Stimulated activated CD4-positive, alpha-beta T cell treated with anti-CD3 and anti-CD28 coated beads, Interleukin-12 subunit alpha, Interleukin-12 subunit beta, amount 100 ng/mL, for 24 hours (primary cell): ENCODE data around the gene MROH2A.
"Not testable (repeated sequence)": the region's sequence is repeated elsewhere in the genome, so short reads cannot be mapped to it uniquely, and the experiment has no call there.

Experiments used
- DNase-seq, 2 experiments: peaks; one replicate each; pipeline ENCODE4 v3.0.0-alpha.2; 2020; ENCODE audit warnings: low read depth in 2 of 2

Gene MROH2A, protein sequence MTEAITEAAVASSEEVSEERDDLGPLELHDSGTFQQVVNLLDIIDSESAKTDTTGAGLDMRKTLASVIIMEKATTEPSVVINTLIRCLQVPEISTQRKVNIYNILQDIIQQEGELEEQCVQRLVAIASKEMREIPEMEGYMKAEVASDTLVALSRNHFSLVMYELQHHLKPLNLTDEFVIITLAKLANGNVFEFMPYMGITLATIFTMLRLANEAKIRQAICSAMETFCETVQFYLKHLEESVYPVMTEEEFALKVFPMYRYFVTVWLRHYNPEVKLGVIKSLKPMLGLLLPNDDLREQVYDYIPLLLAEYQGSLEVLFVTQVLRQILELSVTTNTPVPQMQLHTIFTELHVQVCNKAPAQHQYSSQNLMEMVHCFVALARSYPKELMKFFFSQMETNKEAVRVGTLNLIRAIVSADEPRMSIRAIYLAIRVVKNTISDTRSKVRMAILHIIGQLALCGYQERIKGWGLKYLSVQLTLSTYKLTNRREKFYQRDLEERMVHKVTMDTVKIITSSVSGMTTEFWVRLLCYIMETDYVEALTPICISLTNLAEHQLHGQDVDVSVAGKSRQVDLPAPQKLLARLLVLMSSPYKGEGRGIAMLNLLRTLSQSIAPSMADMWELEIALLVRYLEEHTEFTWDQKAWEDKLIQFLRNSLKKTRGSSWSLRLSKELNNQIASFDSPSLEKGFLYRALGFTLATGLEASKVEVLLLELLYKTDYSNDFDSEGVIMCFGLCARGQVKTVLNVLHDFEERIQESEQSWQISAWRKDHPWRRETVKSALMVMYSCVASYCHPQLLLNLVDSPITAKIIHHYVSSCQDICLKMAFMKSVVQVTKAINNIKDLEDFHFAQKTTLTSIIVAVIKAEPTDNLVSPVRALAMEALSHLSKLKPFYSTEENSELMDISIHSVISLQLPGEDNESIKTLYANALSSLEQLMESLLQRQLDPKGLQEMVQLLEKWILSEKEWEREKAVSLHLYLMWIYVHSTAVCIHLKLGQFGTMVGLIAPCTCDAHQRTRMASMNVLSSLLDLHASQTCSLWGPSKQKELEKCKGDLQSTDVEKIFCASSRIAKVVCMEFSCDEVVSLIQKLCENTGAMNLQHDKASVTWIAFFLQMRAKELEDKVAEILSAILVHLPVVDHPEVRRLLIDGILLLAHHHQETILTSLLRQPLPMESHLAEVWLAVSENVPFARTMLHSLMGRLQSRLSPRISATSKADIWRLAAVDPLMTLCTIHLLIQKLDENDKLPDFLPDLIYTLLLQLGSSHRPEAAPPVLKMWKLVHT (N-terminal part only)

DNA sequence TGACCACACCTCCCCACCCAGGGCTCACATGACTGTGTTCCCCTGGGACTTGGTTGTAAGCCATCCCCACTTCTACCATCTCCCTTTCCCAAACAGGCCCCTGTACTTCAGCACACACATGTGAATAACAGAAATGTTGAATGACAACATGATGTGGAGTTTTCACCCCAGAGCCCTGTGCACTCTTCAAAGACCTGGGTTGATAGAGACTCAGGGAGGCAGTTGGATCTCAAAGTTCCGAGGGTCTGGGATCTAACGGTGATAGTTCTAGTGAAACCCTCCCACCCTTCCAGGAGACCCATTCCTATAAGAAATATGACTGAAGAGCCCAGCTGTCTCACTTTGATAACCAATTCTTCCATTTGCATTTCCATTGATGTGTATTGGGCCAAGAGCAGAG lies at the start of gene MROH2A:
Gene MROH2A (plus strand): TSS at position 301 of the 400 bp plus-strand sequence. CDS start 1,029 bp downstream, outside the sequence.
- DNase-seq, result no peak

DNA sequence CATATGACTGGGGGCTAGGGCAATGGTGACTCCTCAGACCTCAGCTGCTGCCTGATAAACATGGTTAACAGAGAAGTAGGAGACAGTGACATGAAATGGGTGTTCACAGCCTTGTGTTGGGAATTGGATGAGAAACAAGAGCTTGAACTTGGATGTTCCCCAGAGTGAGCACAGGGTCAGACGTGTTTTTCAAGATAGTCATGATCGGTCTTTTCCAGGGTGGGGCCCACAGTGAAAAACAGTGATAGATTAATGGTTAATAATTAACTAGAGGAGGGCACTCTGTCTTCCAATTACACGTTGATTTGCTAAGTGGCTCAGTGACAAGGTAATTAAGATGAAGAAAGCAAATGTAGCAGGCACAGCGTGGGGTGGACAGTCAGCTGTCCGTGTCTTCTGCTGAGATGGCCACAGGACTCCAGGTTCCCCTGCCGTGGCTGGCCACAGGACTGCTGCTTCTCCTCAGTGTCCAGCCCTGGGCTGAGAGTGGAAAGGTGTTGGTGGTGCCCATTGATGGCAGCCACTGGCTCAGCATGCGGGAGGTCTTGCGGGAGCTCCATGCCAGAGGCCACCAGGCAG lies 49.3 kb upstream of the MROH2A start, which contains the start of gene UGT1A3:
Gene UGT1A3 (plus strand): TSS at position 320 of the 579 bp plus-strand sequence. CDS start 85 bp downstream, at position 405.
- no peak for DNase-seq

DNA sequence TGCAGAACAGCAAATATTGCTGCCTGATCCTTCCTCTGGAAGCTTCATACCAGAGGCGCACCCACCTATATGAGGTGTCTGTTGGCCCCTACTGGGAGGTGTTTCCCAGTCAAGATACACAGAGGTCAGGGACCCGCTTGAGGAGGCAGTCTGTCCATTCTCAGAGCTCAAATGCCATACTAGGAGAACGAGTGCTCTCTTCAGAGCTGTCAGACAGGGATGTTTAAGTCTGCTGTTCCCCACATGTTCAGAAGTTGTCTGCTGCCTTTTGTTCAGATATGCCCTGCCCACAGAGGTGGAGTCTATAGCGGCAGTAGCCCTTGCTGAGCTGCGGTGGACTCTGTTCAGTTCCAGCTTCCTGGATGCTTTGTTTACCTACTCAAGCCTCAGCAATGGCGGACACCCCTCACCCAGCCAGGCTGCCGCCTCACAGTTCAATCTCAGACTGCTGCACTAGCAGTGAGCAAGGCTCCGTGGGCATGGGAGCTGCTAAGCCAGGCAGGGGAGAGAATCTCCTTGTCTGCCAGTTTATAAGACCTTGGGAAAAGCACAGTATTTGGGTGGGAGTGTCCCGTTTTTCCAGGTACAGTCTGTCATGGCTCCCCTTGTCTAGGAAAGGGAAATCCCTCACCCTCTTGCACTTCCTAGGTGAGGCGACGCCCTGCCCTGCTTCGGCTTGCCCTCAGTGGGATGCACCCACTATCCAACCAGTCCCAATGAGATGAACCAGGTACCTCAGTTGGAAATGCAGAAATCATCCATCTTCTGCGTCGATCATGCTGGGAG lies 41.1 kb upstream of the MROH2A start:
- DNase-seq, result not testable (repeated sequence)

DNA sequence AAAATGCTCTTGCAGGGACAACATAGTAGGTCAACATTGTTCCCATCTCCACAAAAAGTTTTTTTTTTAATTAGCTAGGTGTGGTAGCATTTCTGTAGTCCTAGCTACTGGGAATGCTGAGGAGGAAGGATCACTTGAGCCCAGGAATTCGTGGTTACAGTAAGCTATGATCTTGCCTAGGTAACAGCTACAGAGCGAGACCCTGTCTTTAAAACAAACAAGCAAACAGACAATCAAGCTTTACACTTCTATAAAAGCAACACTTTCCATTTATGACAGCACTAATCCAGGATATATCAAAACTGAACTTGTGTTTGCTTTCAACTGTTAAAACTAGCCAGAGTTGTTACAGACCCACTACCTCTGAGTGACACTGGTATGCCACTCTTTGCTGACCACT lies 37.3 kb upstream of the MROH2A start:
- no peak for DNase-seq

DNA sequence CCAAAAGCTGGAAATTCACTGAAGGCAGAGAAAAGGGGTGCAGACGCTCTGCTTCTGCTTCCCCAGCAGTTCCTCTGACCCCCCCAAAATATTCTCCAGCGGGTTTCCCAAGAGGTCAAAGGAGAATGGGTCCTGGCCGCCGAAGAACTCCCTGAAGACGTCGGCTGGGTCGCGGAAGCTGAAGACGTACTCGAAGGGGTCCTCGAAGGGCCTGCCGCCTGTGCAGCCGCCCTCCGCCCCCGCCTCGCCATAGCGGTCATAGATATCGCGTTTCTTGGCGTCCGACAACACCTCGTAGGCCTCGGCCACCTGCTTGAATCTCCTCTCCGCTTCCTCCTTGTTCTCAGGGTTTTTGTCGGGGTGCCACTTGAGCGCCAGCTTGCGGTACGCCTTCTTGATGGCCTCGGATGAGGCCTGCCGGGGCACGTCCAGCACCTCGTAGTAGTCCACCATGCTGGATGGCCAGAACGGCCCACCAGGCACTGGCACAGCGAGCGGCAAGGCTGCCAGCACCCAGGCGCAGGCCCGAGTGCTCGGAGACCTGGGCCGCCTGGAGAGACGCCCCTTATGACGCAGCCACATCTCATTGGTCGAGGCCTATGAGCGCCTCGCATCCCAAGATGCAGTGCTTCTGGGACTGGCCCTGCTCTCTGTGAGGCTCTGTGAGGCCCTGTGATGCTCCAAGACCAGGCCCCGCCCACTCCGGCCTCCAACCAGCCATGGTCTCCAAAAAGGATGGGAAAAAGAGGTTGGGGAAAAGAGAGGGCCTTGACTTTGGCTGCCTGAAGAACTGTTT lies 34.5 kb upstream of the MROH2A start:
- DNase-seq, result no peak

DNA sequence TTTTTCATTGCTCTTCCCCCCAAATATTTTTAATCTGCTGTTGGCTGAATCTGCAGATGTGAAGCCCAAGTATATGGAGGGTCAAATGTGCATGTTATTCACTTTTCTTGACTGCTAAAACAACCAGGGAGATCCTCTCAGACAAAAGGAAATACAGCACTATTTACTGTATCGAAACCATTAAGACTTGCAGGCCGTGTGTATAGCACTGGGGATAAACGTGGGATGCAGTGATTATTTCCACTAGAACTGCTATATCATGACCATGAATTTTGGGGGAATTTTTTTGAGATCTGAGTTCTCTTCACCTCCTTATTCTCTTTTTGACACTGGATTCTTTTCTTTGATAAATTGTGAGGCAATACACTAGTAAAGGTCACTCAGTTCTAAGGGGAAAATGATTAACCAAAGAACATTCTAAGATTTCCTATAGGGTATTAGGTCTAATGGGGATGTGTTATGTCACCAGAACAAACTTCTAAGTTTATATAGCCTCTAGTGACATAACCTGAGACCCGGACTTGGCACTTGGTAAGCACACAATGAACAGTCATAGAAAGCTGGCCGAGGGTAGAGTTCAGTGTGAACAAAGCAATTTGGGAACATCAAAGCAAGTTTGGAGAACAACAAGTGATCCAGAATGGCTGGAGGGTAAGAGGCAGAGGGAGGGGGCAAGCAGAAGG lies 32.9 kb upstream of the MROH2A start:
- DNase-seq, result no peak

DNA sequence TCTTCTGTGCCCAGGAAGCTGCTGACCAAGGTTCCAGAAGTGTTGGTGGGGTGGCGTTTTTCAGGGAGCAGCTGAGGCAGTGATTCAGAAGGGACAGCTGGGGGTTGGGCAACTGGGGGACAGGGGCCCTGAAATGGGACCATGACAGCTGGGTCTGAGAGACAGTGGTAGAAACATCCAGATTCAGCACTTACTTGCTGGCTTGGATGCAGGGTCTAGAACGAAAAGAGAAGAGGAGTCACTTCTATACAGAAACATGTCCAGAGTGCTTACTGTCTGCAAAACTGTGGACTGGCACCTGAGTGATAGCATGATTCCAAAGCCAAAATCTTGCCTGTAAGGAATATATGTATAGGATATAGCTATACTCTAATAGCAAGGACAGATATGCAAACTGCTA lies 32.3 kb upstream of the MROH2A start:
- not testable (repeated sequence) for DNase-seq

DNA sequence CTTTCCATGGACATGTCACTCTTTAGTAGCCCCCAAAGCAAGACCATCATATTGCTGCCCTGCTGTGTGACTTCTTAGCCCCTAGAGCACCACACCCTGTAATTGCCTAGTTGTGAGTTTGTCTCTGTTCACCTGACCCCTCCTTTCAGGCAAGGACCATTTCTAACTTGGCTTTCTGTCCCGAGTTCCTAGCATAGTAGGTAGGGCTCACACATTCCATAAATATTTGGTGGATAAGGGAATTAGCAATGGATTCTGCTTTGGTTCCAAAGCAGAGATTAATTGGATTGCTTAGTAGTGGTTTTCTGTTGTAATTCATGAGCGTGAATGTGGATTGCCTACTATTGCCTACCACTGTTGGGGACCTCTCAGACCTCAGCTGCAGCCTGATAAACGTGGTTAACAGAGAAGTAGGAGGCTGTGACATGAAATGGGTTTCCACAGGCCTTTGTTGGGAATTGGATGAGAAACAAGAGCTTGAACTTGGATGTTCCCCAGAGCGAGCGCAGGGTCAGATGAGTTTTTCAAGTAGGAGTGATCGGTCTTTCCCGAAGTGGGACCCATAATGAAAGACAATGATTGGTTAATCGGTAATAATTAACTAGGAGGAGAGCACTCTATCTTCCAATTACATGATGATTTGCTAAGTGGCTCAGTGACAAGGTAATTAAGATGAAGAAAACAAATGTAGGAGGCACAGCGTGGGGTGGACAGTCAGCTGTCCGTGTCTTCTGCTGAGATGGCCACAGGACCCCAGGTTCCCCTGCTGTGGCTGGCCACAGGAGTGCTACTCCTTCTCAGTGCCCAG lies 31.5 kb upstream of the MROH2A start:
- no peak for DNase-seq

DNA sequence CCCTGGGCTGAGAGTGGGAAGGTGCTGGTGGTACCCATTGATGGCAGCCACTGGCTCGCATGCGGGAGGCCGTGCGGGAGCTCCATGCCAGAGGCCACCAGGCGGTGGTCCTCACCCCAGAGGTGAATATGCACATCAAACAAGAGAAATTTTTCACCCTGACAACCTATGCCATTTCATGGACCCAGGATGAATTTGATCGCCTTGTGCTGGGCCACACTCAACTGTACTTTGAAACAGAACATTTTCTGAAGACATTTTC lies 30.9 kb upstream of the MROH2A start:
- DNase-seq, result no peak

DNA sequence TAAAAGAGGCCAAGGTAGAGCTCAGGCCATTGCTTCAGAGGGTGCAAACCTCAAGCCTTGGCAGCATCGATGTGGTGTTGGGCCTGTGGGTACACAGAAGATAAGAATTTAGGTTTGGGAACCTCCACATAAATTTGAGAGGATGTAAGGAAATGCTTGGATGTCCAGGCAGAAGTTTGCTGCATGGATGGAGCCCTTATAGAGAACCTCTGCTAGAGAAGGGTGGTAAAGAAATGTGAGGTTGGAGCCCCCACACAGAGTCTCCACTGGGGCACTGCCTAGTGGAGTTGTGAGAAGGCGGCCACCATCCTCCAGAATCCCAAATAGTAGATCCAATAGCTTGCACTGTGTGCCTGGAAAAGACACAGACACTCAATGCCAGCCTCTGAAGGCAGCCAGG lies 27.4 kb upstream of the MROH2A start:
- not testable (repeated sequence) for DNase-seq

DNA sequence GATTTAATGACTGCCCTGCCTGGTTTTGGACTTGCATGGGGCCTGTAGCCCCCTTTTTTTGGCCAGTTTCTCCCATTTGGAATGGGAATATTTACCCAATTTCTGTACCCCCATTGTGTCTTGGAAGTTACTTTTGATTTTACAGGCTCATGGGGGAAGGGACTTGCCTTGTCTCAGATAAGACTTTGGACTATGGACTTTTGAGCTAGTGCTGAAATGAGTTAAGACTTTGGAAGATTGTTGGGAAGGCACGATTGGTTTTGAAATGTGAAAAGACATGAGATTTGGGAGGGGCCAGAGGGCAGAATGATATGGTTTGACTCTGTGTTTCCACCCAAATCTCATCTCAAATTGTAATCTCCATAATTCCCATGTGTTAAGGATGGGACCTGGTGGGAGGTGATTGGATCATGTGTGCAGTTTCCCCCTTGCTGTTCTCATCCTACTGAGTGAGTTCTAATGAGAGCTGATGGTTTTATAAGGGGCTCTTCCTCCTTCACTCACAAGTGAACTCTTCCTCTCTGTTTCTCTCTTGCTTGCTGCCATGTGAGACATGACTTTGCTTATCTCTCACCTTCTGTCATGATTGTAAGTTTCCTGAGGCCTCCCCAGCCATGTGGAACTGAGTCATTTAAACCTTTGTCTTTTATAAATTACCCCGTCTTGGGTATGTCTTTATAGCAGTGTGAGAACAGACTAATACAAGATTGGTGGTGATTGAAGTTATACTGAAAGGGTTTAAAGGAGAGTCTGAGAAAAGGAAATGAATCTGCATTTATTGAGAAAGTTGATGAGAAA lies 26.7 kb upstream of the MROH2A start:
- DNase-seq, result not testable (repeated sequence)

DNA sequence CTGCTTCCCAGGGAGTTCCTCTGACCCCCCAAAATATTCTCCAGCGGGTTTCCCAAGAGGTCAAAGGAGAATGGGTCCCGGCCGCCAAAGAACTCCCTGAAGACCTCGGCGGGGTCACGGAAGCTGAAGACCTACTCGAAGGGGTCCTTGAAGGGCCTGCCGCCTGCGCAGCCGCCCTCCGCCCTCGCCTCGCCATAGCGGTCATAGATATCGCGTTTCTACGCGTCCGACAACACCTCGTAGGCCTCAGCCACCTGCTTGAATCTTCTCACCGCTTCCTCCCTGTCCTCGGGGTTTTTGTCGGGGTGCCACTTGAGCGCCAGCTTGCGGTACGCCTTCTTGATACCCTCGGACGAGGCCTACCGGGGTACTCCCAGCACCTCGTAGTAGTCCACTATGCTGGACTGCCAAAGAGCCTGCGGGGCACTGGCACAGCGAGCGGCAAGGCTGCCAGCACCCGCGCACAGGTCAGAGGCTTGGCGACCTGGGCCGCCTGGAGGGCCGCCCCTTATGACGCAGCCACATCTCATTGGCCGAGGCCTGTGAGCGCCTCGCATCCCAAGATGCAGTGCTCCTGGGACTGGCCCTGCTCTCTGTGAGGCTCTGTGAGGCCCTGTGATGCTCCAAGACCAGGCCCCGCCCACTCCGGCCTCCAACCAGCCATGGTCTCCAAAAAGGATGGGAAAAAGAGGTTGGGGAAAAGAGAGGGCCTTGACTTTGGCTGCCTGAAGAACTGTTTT lies 23.1 kb upstream of the MROH2A start:
- DNase-seq, result no peak

DNA sequence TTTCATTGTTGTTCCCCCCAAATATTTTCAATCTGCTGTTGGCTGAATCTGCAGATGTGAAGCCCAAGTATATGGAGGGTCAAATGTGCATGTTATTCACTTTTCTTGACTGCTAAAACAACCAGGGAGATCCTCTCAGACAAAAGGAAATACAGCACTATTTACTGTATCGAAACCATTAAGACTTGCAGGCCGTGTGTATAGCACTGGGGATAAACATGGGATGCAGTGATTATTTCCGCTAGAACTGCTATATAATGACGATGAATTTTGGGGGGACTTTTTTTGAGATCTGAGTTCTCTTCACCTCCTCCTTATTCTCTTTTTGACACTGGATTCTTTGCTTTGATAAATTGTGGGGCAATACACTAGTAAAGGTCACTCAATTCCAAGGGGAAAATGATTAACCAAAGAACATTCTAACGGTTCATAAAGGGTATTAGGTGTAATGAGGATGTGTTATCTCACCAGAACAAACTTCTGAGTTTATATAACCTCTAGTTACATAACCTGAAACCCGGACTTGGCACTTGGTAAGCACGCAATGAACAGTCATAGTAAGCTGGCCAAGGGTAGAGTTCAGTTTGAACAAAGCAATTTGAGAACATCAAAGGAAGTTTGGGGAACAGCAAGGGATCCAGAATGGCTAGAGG lies 21.6 kb upstream of the MROH2A start:
- DNase-seq, result no peak

DNA sequence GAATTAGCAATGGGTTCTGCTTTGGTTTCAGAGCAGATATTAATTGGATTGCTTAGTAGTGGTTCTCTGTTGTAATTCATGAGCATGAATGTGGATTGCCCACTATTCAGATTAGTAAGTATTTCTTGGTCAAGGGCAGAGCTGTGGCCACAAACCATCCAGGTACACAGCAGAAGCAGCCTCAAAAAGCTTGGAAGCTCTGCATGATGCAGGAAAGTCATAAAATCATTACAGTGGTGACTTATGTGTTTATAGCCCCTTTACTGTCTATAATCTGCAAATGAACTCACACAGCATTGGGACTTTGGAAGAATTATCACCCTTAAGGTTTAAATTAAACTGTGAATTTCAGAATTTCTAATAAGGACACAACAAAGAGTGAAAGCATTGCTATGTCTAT lies 20.0 kb upstream of the MROH2A start:
- DNase-seq, result no peak

DNA sequence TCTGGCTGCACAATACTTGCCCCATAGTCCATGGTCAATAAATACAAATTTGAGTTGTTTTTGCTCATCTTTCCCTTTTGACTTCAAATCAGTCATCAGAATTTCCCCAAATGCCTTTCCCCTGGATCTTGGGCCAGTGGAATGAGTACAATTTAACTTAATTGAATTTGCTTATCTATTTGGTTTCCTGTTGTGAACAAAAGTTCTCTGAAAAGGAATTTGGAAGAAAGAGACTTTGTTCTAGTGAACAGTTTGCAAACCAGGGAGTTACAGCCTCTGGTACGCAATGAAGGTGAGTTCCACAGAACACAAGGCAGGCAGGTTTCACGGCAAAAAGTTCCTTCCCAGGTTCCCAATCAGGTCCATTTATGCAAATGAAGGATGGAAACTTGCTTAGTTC lies 19.3 kb upstream of the MROH2A start:
- no peak for DNase-seq

DNA sequence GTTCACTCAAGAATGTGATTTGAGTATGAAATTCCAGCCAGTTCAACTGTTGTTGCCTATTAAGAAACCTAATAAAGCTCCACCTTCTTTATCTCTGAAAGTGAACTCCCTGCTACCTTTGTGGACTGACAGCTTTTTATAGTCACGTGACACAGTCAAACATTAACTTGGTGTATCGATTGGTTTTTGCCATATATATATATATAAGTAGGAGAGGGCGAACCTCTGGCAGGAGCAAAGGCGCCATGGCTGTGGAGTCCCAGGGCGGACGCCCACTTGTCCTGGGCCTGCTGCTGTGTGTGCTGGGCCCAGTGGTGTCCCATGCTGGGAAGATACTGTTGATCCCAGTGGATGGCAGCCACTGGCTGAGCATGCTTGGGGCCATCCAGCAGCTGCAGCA lies 18.1 kb upstream of the MROH2A start, which contains the start of gene UGT1A1:
Gene UGT1A1 (plus strand): TSS at position 228 of the 400 bp plus-strand sequence. CDS start 18 bp downstream, at position 246.
- DNase-seq, result no peak
